GM21723 (cell line): ENCODE measurements around the gene ADGRL3.
"Not testable (repeated sequence)": the region's sequence is repeated elsewhere in the genome, so short reads cannot be mapped to it uniquely, and the experiment has no call there.

Experiments used
- ATAC-seq: cut with Tn5 transposase; IDR thresholded peaks from one replicate; pipeline ENCODE4 v1.9.1; 2021; ENCODE audit warnings: mild to moderate bottlenecking, moderate library complexity; ENCODE audit not compliant: unreplicated experiment

Gene ADGRL3

DNA sequence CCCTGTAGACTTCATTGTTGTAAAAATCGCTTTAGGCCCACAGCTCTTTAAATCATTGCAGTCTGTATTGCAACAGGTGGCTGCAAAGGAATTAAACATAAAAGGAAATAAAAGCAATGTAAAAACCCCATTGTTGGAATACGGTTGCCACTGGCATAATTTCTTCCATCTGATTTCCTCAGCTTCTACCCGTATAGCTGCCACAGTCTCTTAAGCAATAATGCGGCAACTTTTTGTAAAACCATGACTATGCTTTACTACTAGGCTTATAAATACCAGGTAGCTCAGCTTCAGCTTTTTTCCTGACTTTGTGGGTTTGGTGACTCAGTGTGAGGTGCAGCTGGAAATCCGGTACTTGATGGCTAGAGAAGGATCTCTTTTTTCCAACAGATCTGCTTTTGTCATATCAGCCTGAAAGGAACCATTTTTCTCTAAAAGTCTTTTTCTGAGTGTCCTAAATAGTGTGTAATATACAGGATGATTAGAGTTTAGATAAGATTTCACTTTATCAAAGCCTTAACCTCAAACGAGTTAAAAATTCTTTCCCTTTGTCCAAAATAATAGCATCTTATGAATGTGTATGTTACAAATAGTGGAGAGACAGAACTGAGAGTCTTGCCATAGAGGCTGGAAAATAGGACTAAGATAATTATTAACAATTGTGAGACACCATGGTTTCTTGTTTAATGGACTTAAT lies 268.0 kb downstream of the ADGRL3 start:
- no peak for ATAC-seq

DNA sequence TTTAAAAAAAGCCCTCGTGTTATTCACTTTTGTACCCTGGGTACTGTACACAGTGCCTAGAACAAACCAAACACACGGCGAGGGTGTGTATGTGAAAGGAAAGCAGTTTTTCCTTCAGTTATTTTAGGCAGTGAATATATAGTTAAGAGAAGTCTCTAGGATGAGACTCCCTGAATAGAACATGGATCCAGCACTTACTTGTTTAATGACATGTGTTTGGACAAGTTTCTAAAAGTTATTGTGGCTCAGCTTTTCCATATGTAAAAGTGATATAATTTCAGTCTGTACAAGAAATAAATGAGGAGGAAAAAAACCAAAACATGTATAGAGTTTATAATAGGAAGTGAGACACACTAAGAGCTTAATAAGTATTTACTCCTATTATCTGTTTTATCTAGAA lies 273.2 kb downstream of the ADGRL3 start:
- ATAC-seq, result no peak

DNA sequence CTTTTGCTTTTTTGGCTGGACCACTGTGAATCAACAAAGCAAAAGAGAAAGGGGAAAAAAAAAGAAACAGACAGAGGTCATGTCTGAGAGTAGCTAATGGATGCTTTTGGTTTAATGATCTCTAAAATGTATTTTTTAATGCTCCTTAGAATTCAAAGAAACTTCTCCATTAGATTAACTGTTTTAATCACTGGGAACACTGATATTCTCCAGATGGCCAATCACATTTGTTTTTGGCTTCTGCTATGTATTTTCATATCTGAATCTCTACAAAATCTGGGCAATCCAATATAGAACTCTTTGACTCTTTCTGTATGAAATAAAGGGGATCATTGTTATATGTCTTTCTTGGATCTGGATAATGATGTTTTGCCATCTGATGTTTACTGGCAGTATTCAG lies 278.2 kb downstream of the ADGRL3 start:
- ATAC-seq, result no peak

DNA sequence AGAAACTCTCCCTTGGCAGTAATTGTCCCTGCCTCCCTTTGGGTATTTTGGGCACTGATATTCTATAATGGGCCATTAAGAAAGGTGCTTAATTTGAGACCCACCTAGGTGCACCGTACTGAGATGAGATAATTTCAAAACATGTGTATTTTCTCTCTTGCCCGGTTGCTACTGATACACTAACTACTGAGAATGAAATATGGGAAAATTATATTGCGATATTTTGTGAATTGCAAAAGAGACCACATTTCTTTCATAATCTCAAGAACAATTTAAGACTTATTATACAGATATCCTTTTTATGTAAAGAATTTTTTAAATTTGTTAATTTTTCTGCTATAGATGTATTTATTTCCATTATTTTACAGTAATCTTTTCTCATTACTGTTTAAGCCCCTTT lies 284.9 kb downstream of the ADGRL3 start:
- ATAC-seq, result no peak

DNA sequence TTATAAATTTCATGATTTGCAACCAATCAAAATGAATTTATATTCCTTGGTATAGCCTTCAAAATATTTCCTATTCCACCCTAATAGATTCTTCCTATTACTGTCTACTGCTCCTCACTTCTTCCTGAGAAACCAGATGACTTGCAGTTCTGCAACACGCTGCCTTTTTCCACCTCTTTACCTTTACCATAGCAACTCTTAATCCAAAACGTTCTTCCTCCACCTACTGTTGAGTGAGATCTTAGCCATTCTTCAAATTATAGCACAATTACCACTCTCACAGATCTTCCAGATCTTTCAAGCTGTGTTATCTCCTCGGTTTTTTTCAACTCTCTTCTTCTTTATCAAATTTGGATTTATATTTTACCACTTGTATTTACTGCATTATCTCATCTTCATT lies 289.8 kb downstream of the ADGRL3 start:
- ATAC-seq, result no peak

DNA sequence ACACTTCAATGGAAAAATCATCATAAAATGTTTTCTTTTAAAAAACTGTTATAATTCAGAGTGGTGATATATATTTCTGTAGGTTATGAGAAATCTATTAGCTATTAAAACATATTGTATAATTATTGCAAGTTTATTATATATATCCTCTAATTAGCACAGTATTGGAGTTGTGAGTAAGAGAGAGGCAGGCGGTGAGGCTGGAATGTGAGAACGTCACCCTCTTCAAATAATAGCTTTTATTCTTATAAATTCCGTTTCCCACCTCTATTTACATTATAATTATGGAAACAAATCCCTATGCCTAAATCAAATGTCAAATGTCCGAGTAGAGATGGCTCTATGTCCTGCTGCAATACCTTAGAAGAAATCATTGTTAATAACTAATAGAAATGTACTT lies 292.9 kb downstream of the ADGRL3 start:
- ATAC-seq, result no peak

DNA sequence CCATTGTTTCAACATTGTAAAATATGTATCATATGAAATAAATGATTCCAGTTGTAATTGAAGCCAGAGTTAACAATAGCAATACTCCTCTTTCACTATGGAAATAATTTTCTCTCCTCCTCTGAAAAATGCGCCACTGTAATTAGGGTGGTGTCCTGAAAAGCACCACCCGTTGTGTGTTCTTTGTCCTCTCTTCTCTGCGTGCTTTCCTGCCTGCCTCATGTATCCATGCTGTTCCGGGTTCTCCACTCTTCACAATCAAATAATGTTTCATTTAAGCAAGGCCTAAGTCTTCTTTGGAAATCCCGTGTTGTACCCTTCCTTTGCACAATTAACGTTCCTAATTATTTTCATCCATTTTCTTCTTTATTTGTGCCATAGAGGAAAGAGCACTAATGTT lies 293.3 kb downstream of the ADGRL3 start:
- ATAC-seq, result no peak

DNA sequence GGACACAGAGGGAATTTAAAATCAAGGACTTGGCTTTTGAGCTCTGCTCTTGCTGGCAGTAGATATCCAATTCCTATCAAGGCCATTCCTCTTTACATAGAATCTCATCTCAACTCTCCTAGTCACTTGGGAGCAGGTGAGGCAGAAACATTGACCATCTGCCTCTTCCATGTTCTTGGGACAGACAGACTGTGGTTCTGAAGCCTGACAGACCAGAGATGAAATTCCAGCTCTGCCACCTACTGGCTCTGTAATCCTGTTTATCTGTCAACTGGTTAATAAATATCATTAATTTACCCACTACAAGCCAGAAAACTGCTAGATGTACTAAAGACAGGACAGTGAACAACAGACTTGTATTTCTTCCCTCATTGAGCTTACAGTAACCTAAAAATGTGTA lies 300.8 kb downstream of the ADGRL3 start:
- ATAC-seq, result no peak

DNA sequence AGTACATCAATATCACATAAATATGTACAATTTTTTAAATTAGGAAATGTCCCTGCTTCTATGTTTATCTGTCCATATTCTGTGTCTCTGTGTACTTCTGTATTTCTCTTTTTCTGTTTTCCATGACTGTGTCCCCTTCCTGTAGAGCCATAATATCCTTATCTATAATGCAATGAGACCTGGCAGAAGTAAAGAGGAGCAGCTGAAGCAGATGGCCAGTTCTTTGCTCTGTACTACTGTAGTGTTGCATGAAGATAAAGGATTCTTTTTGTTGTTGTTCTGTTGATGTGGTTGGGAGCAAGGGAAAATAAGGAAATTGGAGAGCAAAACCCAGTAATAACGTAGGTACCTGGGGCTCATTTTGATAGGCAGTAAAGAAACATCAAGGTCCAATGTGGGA lies 301.7 kb downstream of the ADGRL3 start:
- no peak for ATAC-seq

DNA sequence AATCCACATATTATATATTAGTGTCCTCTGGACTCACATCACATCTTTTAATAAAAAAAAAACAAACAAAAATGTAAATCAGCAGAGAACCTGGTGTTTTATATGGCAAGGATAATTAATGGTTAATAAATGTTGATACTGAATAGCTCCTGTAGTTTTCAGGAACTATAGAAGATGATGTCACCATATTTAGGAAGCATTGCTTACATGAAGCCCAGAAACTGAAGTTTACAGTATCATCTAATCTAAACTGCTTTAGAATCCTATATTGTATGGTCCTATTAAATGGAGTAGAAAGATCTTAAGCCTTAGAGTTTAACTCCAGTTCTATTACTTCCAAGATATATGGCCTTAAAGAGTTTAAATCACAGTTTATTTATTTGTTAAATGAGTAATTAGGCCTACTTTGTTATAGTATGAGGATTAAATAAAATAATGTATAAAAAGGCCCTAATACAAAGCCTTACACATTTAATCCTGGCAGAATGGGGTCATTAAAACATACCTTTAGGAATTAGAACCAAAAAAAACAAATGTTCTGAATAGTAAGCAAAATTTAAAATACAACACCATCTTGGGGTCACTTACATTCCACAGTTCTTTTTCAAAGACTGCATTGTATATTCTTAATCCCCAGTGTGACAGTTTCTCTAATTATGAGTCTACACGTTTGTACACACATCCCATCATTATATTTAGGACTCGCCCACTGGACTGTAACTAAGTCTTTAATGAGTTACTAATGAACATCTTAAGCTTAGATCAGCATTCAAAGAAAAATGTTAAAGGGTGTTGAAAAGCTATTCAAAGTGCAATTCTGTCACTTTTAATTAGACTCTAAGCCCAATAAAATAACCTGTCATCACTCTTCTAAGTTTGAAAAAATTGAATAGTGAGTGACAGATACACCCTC lies 305.9 kb downstream of the ADGRL3 start:
- ATAC-seq, result no peak

DNA sequence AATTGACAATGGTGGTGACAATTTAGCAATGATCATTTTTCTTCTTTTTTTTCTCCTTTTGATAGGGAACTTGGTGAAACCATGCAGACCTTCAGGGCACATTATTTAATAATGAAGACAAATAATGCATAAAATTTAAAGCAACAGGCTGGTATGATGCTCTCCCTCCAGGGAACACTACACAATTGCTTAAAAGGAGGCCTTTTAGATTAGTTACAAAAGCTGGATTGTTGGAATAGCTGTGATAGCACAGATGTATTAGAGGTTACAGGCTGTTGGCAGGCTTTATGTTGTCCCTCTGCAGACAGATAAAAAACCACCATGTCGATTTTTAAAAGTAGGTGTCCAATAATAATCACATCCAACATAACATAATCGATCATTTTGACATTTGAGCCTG lies 307.0 kb downstream of the ADGRL3 start:
- no peak for ATAC-seq

DNA sequence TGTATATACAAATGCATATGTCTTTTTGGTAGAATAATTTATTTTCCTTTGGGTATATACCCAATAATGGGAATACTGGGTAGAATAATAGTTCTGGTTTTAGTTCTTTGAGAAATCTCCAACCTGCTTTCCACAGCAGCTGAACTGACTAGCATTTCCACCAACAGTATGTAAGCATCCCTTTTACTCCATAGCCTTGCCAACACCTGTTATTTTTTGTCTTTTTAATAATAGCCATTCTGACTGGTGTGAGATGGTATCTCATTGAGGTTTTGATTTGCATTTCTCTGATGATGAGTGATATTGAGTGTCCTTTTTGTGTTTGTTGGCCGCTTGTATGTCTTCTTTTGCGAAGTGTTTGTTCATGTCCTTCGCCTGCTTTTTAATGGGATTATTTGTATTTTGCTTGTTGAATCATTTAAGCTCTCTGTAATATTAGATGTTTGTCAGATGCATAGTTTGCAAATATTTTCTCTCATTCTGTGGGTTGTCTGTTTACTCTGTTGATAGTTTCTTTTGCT lies 309.7 kb downstream of the ADGRL3 start:
- not testable (repeated sequence) for ATAC-seq

DNA sequence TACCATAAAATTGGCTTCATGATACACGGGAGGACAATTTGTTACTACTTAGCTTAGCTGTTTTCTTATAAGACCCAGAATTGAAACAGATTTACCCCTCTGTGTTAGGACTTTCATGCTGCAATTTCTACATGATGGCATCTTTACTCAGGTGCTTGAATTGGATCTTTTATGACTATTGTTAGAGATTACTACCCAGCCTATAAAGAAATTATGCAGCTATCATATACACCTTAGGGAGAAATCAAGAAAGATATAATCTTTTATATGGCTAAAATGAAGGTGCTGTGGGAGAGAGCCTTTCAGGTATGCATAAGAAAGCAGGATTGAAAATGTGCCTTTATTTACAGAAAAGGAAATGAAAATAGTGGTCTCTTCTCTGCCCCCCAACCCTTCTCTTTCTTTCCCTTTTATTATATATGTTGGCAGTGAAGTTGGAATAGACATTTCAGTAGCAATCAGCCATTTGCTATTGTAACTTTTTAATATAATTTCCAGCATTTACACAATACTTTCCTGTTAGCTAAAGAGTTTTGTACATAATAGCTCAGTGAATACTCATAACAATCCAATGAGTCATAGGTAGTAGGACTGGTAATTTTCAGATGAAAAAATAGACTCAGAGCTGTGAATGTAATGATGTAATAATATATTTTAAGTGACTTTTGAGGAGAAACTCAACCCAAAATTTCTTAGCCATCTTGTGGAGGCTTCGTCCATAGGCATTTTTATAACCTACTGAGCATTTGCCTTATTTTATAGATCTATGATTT lies 311.8 kb downstream of the ADGRL3 start:
- no peak for ATAC-seq

DNA sequence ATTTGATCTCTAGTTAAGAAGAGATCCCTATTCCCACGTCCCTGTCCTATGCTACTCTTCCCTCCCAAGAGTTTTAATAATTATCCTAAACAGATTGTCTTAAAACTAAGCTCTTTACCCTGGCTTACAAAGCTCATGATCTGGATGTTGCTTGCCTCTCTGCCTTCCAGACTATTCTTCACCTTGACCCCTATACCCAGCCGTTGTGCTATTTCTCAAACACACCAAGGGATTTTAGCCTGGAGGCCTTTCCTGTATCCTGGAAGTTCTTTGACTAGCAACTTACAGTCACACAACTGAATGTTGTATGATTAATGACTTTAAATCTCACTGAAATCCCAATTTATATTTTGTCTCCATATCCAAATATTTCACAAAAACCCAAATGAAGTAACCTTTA lies 314.9 kb downstream of the ADGRL3 start:
- no peak for ATAC-seq

DNA sequence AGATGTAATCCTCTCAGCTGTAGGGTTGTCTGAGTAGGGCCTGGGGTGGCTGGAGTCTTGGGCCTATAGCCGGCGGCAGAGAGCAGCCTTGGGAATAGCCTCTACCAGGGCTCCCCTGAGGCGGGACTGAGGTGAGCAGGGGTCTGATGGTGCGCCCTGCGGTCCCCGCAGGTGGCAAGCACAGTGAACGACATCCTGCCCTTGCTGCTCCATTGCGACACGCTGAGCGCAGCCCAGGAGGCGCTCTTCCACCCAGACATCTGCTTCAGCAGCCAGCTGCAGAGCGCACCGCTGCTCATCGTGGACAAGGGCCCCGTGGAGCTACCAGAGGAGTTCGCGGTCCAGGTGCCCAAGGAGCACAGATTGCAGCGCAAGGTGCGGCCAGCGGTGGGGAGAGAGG lies 317.0 kb downstream of the ADGRL3 start:
- no peak for ATAC-seq

DNA sequence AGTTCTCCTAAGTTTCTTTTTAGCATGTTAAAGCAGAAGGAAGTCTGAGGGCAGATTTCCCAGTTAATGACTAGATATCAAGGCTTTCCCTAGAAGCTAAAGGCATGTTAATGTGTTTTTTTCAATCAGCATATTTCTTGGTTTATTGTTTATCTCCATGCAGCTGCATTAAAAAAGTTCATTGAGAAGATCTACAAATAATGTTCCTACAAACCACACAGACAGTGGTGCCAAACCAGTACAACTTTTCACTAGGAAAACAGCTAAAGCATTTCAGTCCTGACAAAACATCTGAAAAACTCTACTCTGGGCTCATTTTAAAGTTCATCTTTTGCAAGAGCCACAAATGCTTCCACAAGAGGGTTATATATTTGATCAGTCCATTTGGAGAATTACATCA lies 320.0 kb downstream of the ADGRL3 start:
- no peak for ATAC-seq

DNA sequence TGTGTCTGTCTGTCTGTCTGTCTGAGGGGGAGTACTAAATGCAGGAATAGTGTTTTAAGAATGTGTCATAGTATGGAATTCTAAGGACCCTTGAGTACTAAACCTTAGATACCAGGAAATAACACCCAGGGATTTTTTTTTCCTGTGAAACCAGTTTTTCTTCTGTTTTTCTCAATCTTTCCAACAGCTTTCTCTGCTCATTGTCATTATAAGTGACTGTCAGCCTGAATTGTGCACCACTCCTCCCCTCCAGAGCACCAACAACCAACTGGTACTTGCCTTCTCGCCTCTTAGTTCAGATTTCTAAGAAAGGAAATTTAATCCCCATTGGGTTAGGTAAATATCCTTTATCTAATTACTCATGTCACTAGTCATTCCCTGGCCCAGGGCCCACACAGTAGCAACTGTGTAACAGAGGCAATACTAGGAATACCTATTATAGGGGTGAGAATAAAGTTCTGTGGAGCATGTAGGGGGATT lies 320.6 kb downstream of the ADGRL3 start:
- ATAC-seq, result no peak

DNA sequence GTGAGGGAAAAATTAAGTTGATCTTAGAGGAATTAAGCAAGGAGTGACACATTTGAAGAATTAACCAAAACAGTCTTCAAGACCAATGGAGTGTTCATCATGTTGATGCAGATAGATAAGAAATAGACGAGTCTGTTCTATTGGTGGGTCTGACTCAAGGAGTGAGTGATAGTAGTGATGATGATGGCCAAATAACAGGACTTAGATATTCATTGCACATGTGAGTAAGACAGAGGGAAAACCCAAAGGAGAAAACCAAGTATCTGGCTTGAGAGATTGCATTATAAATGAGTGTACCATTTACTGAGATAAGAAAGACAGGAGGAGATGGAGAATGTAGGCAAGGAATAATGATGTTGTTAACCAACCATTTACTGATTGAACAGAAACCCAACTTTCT lies 321.3 kb downstream of the ADGRL3 start:
- ATAC-seq, result no peak

DNA sequence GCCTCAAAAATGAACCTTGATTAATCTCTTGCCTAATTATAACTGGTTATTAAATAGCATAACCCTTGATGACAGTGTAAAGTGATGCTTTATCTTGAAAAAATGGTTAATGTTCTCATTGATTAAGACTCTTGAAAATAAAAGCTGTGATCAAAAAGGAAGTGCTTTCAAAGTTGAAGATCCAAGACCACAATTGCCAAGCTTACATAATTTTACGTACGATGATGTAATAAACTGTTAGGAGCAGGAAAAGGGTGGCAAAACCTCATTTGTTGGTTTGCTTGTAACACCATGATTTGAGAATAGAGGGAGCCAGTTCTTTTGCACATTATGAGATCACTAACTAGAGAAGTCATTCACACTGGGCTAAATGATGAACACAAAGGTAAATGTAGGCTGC lies 322.2 kb downstream of the ADGRL3 start:
- no peak for ATAC-seq

DNA sequence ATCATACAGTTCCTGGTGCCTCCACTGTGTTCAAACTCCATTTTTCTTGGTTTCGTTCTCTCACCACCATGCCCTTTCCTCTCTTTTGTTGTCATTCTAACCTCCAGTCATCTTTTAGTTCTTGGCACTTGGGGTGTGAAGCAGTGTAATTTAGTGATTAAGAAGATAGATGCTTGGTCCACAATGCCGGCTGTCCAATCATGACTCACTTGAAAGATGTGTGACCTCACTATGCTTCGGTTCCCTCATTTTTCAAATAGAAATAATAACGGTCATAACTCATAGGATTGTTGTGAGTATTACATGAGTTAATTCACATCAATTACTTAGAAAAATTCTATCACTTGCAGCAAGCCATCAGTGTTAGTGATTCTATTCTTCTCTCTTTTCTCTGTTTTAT lies 327.8 kb downstream of the ADGRL3 start:
- ATAC-seq, result no peak

DNA sequence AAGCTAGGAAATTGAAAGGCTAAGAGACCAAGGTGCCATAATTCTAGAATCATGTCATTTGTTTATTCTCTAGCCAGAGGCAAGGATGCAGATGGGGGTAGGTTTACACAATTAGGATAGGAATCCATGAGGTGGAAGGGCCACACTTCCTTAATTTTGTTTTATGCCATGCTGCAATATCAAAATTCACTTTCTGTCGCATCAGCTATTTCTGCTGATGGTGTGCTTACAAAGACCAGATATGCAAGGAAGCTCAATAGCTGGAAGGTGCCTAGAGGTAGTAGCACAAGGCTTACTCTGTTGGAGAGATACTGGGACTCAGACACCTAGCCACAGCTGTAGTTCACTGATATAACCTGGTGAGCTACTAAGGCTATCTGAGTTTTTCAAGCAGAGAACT lies 328.5 kb downstream of the ADGRL3 start:
- no peak for ATAC-seq
